Epithelial cell of esophagus (primary cell): ENCODE results near the gene CSTA.
A peak's percentile ranks its signal among the peaks of the same experiment; 100 is the strongest.

Experiments
- DNase-seq: peaks from one replicate; pipeline ENCODE4 v3.0.0; 2010; ENCODE audit warnings: low read depth
- H3K4me3 ChIP-seq: 2 replicates; pipeline ENCODE4 v1.5.1; 2011; ENCODE audit warnings: mild to moderate bottlenecking, low read length, control low read depth
- CTCF ChIP-seq: IDR thresholded peaks from 2 replicates; pipeline ENCODE4 v1.5.1; 2011; ENCODE audit warnings: low read depth, mild to moderate bottlenecking, low read length, control low read depth, inconsistent platforms; ENCODE audit not compliant: insufficient read depth; ENCODE audit errors: missing control alignments

CSTA gene

DNA sequence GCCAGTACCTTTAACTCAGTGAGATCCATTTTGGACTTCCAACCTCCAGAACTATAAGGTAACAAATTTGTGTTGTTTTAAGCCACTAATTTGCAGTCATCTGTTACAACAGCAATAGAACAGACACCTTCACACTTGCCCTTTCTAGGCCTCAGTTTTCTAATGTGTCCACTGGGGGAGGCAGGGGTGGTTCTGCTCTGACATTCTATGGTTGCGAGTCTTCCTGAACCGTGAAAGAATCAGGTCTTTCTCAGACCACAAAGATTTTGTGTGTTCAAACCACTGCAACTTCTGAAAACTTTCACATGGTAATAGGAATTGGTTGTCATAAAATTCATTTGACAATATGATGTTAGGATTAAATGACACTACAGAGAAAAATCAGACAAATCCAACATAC, 26.8 kb upstream of the CSTA start:
- no peak for TF ChIP-seq CTCF
- DNase-seq = no peak
- no peak overlapping the region for H3K4me3 ChIP-seq

GRCh38 chr3:122299215-122299614, 25.8 kb upstream of the CSTA start:
- no peak for TF ChIP-seq CTCF
- no peak for DNase-seq
- H3K4me3 ChIP-seq = no peak overlapping the region

- DNase-seq = peak; percentile 40
- TF ChIP-seq CTCF = peak; percentile 59
- no peak overlapping the region for H3K4me3 ChIP-seq
Measured at GRCh38 chr3:122299872-122300460, 25.1 kb upstream of the CSTA start.

DNA sequence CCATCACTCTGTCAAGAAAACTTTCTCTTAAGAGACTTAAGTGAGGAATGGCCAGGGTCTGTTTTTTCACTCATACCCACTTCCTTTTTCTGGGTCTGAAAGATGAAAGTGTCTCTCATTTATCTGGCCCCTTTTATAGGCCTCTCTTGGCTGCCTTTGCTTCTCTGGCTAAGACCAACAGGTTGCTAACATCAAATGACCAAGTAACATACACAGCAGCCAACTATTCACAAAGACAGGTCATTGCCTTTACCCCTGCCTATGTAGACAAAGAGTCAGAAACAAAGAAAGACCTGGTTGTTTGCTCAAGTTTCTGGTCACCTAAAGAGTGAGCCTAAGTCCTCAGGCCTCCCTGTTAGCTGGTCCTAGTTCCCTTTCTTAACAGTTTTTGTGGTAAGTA, 24.0 kb upstream of the CSTA start:
- DNase-seq = no peak
- no peak for TF ChIP-seq CTCF
- H3K4me3 ChIP-seq = no peak overlapping the region

DNA sequence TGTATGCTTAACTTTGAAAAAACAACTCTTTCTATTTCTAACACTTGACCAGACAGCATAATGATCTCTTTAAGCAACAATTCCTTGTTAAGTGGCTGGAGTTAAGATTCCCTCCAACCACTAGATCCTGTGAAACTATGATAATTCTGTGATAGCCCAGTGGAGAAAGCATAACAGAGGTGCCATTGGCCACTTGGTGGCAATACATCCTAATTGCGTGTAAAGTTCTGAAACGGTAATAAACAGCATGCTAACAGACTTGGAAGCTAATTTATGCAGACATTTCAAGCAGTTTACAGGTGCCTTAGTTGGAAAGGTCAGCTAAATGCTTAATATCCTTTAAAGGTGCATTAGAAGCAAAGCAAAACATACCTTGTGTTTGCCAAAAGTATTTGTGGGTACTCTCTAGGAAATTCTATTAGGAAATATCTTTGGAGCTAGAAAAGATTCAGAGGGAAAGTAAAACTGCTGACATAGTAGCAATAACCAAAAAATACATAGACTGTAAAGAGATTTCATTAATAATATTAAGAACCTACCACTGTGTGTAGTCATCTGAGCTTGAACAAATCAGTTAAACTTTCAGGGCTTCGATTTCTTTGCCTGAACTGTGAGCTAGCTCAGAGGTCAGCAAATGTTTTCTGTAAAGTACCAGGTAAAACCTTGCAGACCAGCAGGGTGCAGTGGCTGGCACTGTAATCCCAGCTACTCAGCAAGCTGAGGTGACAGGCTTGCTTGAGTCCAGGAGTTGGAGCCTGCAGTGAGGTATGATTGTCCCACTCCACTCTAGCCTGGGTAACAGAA, 19.0 kb upstream of the CSTA start:
- H3K4me3 ChIP-seq = no peak overlapping the region
- peak; percentile 73 for TF ChIP-seq CTCF
- DNase-seq = peak; percentile 72

GRCh38 chr3:122306622-122306953, 18.5 kb upstream of the CSTA start:
- DNase-seq = no peak
- H3K4me3 ChIP-seq = no peak overlapping the region
- no peak for TF ChIP-seq CTCF
